ENCODE results near the gene TSPOAP1. TPM values are rescaled to one million over a fixed set of nuclear protein-coding genes. Genes with fewer than 3 reads are reported as not detected.

TSPOAP1 gene
- total RNA-seq, 2 donors from 2014 or later = 3.7 to 5.4 TPM

- no peaks in the 10 kb centered on the region for H3K9me3 ChIP-seq
- no peak overlapping the region for H3K4me3 ChIP-seq
- TF ChIP-seq, protein P1, sequence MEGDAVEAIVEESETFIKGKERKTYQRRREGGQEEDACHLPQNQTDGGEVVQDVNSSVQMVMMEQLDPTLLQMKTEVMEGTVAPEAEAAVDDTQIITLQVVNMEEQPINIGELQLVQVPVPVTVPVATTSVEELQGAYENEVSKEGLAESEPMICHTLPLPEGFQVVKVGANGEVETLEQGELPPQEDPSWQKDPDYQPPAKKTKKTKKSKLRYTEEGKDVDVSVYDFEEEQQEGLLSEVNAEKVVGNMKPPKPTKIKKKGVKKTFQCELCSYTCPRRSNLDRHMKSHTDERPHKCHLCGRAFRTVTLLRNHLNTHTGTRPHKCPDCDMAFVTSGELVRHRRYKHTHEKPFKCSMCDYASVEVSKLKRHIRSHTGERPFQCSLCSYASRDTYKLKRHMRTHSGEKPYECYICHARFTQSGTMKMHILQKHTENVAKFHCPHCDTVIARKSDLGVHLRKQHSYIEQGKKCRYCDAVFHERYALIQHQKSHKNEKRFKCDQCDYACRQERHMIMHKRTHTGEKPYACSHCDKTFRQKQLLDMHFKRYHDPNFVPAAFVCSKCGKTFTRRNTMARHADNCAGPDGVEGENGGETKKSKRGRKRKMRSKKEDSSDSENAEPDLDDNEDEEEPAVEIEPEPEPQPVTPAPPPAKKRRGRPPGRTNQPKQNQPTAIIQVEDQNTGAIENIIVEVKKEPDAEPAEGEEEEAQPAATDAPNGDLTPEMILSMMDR (IDR thresholded peaks at IDR 0.05) = no peak
- no peaks in the 10 kb centered on the region for H3K4me1 ChIP-seq
- no peak overlapping the region for H3K27ac ChIP-seq
- DNase-seq = peak; percentile 1
- H3K36me3 ChIP-seq = no peaks in the 10 kb centered on the region
- intact Hi-C loops (cut with DNase I) = no loop called here
- H3K9ac ChIP-seq (ENCODE audit: low read depth in 2 of 2, low read length in 2 of 2) = no peak overlapping the region
- H3K27me3 ChIP-seq = peaks cover 6% of the 10 kb centered on the region
These were observed 64.0 kb downstream of the TSPOAP1 start for GRCh38 chr17:58264407-58265103.

GRCh38 chr17:58263773-58264172 is 64.8 kb downstream of the TSPOAP1 start:
- TF ChIP-seq, protein P1 (IDR thresholded peaks at IDR 0.05) = no peak
- no peak overlapping the region for H3K27ac ChIP-seq
- DNase-seq = peak; percentile 8
- no peaks in the 10 kb centered on the region for H3K9me3 ChIP-seq
- no peaks in the 10 kb centered on the region for H3K4me1 ChIP-seq
- peaks cover 6% of the 10 kb centered on the region for H3K27me3 ChIP-seq
- intact Hi-C loops (cut with DNase I) = no loop called here
- no peak overlapping the region for H3K4me3 ChIP-seq
- no peaks in the 10 kb centered on the region for H3K36me3 ChIP-seq
- H3K9ac ChIP-seq (ENCODE audit: low read depth in 2 of 2, low read length in 2 of 2) = no peak overlapping the region

- no peak overlapping the region for H3K27ac ChIP-seq
- peaks cover 6% of the 10 kb centered on the region for H3K27me3 ChIP-seq
- H3K36me3 ChIP-seq = no peaks in the 10 kb centered on the region
- DNase-seq = peak; percentile 6
- intact Hi-C loops (cut with DNase I) = no loop called here
- no peaks in the 10 kb centered on the region for H3K9me3 ChIP-seq
- no peak overlapping the region for H3K4me3 ChIP-seq
- no peak overlapping the region for H3K9ac ChIP-seq (ENCODE audit: low read depth in 2 of 2, low read length in 2 of 2)
- H3K4me1 ChIP-seq = no peaks in the 10 kb centered on the region
- TF ChIP-seq, protein P1 (IDR thresholded peaks at IDR 0.05) = no peak
These were observed 66.4 kb downstream of the TSPOAP1 start for GRCh38 chr17:58262149-58262548.

DNA sequence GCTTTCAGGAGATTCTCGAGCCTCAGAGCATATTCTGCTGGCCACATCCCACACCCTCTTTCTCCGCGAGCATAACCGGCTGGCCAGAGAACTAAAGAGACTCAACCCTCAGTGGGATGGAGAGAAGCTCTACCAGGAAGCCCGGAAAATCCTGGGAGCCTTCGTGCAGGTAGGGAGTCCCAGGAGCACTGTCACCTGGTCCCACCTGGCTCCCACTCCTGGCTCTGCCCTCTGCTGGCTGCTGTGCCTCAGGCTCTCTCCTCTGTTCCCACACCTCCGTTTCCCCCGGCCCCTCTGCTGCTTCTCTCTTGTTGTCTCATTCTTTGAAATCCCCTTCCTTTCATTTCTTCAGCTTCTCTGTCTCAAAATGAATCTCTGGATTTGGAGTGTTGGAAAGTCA is 73.8 kb downstream of the TSPOAP1 start:
- no peaks in the 10 kb centered on the region for H3K27me3 ChIP-seq
- intact Hi-C loops (cut with DNase I) = no loop called here
- TF ChIP-seq, protein P1 (IDR thresholded peaks at IDR 0.05) = no peak

GRCh38 chr17:58253082-58253481 is 75.5 kb downstream of the TSPOAP1 start:
- DNase-seq = no peak
- Histone ChIP-seq H3K27ac (no peak overlapping the region), H3K4me3 (no peak overlapping the region), H3K4me1 (peaks cover 7% of the 10 kb centered on the region), H3K9me3 (no peaks in the 10 kb centered on the region), H3K9ac (ENCODE audit: low read depth in 2 of 2, low read length in 2 of 2) (no peak overlapping the region), H3K27me3 (no peaks in the 10 kb centered on the region), H3K36me3 (no peaks in the 10 kb centered on the region)
- TF ChIP-seq, protein P1 (IDR thresholded peaks at IDR 0.05) = no peak
- intact Hi-C loops (cut with DNase I) = no loop called here

More for the DNA sequence above, 73.8 kb downstream of the TSPOAP1 start:
- no peaks in the 10 kb centered on the region for H3K36me3 ChIP-seq
- no peak overlapping the region for H3K27ac ChIP-seq
- H3K9me3 ChIP-seq = no peaks in the 10 kb centered on the region
- DNase-seq = no peak
- no peaks in the 10 kb centered on the region for H3K4me1 ChIP-seq
- H3K9ac ChIP-seq (ENCODE audit: low read depth in 2 of 2, low read length in 2 of 2) = no peak overlapping the region
- H3K4me3 ChIP-seq = no peak overlapping the region
